ENCODE data around the gene CPSF4L.

CPSF4L gene

GRCh38 chr17:73256220-73256619 lies 5.5 kb downstream of the CPSF4L start:
- Histone ChIP-seq H3K4me3 (replicated peaks; ENCODE audit: low read depth, low read length) (no peak overlapping the region), H3K36me3 (ENCODE audit: control insufficient read depth, insufficient read depth, low read length) (no peaks in the 10 kb centered on the region), H3K27me3 (replicated peaks; ENCODE audit: control insufficient read depth, insufficient read depth, low read length) (no peaks in the 10 kb centered on the region)
- no peak for DNase-seq (ENCODE audit: extremely low read depth, insufficient read length)
- TF ChIP-seq CTCF (IDR thresholded peaks at IDR 0.05; ENCODE audit: insufficient read depth, low read length, poor library complexity, severe bottlenecking) = no peak

GRCh38 chr17:73255671-73256181 lies 6.0 kb downstream of the CPSF4L start:
- Histone ChIP-seq H3K27me3 (replicated peaks; ENCODE audit: control insufficient read depth, insufficient read depth, low read length) (no peaks in the 10 kb centered on the region), H3K36me3 (ENCODE audit: control insufficient read depth, insufficient read depth, low read length) (no peaks in the 10 kb centered on the region), H3K4me3 (replicated peaks; ENCODE audit: low read depth, low read length) (no peak overlapping the region)
- peak; percentile 38 for DNase-seq (ENCODE audit: extremely low read depth, insufficient read length)
- peak; percentile 92 for TF ChIP-seq CTCF (IDR thresholded peaks at IDR 0.05; ENCODE audit: insufficient read depth, low read length, poor library complexity, severe bottlenecking)

GRCh38 chr17:73251871-73252270 lies 9.8 kb downstream of the CPSF4L start:
- Histone ChIP-seq H3K36me3 (ENCODE audit: control insufficient read depth, insufficient read depth, low read length) (peaks cover 2% of the 10 kb centered on the region; the same call in 1 of the 2 replicates), H3K27me3 (replicated peaks; ENCODE audit: control insufficient read depth, insufficient read depth, low read length) (no peaks in the 10 kb centered on the region), H3K4me3 (replicated peaks; ENCODE audit: low read depth, low read length) (no peak overlapping the region)
- TF ChIP-seq CTCF (IDR thresholded peaks at IDR 0.05; ENCODE audit: insufficient read depth, low read length, poor library complexity, severe bottlenecking) = no peak
- no peak for DNase-seq (ENCODE audit: extremely low read depth, insufficient read length)

GRCh38 chr17:73250851-73251640 lies 10.6 kb downstream of the CPSF4L start:
- Histone ChIP-seq H3K27me3 (replicated peaks; ENCODE audit: control insufficient read depth, insufficient read depth, low read length) (no peaks in the 10 kb centered on the region), H3K36me3 (ENCODE audit: control insufficient read depth, insufficient read depth, low read length) (peaks cover 2% of the 10 kb centered on the region), H3K4me3 (replicated peaks; ENCODE audit: low read depth, low read length) (no peak overlapping the region)
- DNase-seq (ENCODE audit: extremely low read depth, insufficient read length) = no peak
- TF ChIP-seq CTCF (IDR thresholded peaks at IDR 0.05; ENCODE audit: insufficient read depth, low read length, poor library complexity, severe bottlenecking) = no peak

- DNase-seq (ENCODE audit: extremely low read depth, insufficient read length) = no peak
- H3K36me3 ChIP-seq (ENCODE audit: control insufficient read depth, insufficient read depth, low read length) = peaks cover 2% of the 10 kb centered on the region
- H3K4me3 ChIP-seq (replicated peaks; ENCODE audit: low read depth, low read length) = no peak overlapping the region
- TF ChIP-seq CTCF (IDR thresholded peaks at IDR 0.05; ENCODE audit: insufficient read depth, low read length, poor library complexity, severe bottlenecking) = no peak
- H3K27me3 ChIP-seq (replicated peaks; ENCODE audit: control insufficient read depth, insufficient read depth, low read length) = no peaks in the 10 kb centered on the region
Observed at GRCh38 chr17:73249700-73250099, 12.0 kb downstream of the CPSF4L start.
